Liver (tissue), 9 donors: ENCODE data around the gene CA5A. TPM values are rescaled to one million over a fixed set of nuclear protein-coding genes. Genes with fewer than 3 reads are reported as not detected.

Source experiments
- DNase-seq: peaks from one replicate; pipeline ENCODE4 v3.0.0-alpha.2; 2017; ENCODE audit warnings: low spot score
- H3K27ac ChIP-seq, 2 donors: one replicate each; pipeline ENCODE4 v1.7.0; 2013; ENCODE audit warnings: inconsistent platforms in 2 of 2, low read length in 2 of 2, control low read depth in 1 of 2, low read depth in 1 of 2, mild to moderate bottlenecking in 1 of 2
- H3K27me3 ChIP-seq, 4 donors: one replicate each; pipeline versions ENCODE4 v1.6.1 to v1.7.0; 2013; ENCODE audit warnings: low read length in 3 of 4, inconsistent platforms in 1 of 4, mild to moderate bottlenecking in 1 of 4, moderate library complexity in 1 of 4; ENCODE audit not compliant: control insufficient read depth in 4 of 4, insufficient read depth in 4 of 4
- H3K36me3 ChIP-seq, 4 donors: one replicate each; pipeline versions ENCODE4 v1.6.1 to v1.7.0; 2013; ENCODE audit warnings: low read length in 3 of 4, mild to moderate bottlenecking in 3 of 4, low read depth in 1 of 4, moderate library complexity in 1 of 4; ENCODE audit not compliant: control insufficient read depth in 4 of 4, insufficient read depth in 3 of 4
- H3K4me1 ChIP-seq, 4 donors: one replicate each; pipeline versions ENCODE4 v1.6.1 to v1.7.0; 2013; ENCODE audit warnings: low read length in 3 of 4, mild to moderate bottlenecking in 3 of 4, moderate library complexity in 1 of 4; ENCODE audit not compliant: control insufficient read depth in 4 of 4, insufficient read depth in 4 of 4
- H3K4me3 ChIP-seq, 3 donors: one replicate each; pipeline versions ENCODE4 v1.6.1 to v1.7.0; 2013; ENCODE audit warnings: low read length in 3 of 3, control low read depth in 1 of 3, low read depth in 1 of 3, mild to moderate bottlenecking in 1 of 3
- H3K9ac ChIP-seq, 2 donors: one replicate each; pipeline ENCODE4 v1.7.0; 2013; ENCODE audit warnings: low read length in 2 of 2, mild to moderate bottlenecking in 2 of 2, moderate library complexity in 2 of 2, control low read depth in 1 of 2, low read depth in 1 of 2
- H3K9me3 ChIP-seq, 4 donors: one replicate each; pipeline versions ENCODE4 v1.6.1 to v1.7.0; 2013; ENCODE audit warnings: low read length in 3 of 4; ENCODE audit not compliant: control insufficient read depth in 4 of 4
- ATF3 ChIP-seq: IDR thresholded peaks from 2 replicates; pipeline ENCODE4 v1.6.1; 2016; ENCODE audit warnings: antibody characterized with exemption
- CTCF ChIP-seq: fragments of 150-350 bp; IDR thresholded peaks from 2 replicates; pipeline ENCODE4 v1.5.1; 2017; ENCODE audit warnings: improper control_type of control experiment, low read depth, low read length; ENCODE audit not compliant: missing input control
- EGR1 ChIP-seq, 2 donors: IDR thresholded peaks; 2 replicates each; pipeline ENCODE4 v1.6.1; 2016 to 2018; ENCODE audit warnings: antibody characterized with exemption in 2 of 2, low read depth in 2 of 2
- FOXA1 ChIP-seq: IDR thresholded peaks from 2 replicates; pipeline ENCODE4 v1.6.1; 2016; ENCODE audit warnings: antibody characterized with exemption
- FOXA2 ChIP-seq: IDR thresholded peaks from 2 replicates; pipeline ENCODE4 v1.6.1; 2016; ENCODE audit warnings: antibody characterized with exemption
- GABPA ChIP-seq, 2 donors: IDR thresholded peaks in 1 of 2; conservative IDR thresholded peaks in 1 of 2; 2 replicates each; pipeline ENCODE4 v1.6.1; 2016; ENCODE audit warnings: antibody characterized with exemption in 2 of 2, mild to moderate bottlenecking in 1 of 2, moderate library complexity in 1 of 2
- HNF4A ChIP-seq, 2 donors: conservative IDR thresholded peaks; 2 replicates each; pipeline ENCODE4 v1.6.1; 2016; ENCODE audit warnings: antibody characterized with exemption in 2 of 2, mild to moderate bottlenecking in 2 of 2
- HNF4G ChIP-seq: IDR thresholded peaks from 2 replicates; pipeline ENCODE4 v1.6.1; 2016; ENCODE audit warnings: antibody characterized with exemption
- JUND ChIP-seq, 2 donors: IDR thresholded peaks; 2 replicates each; pipeline ENCODE4 v1.6.1; 2016; ENCODE audit warnings: antibody characterized with exemption in 2 of 2
- MAX ChIP-seq: IDR thresholded peaks from 2 replicates; pipeline ENCODE4 v1.6.1; 2016; ENCODE audit warnings: antibody characterized with exemption
- NR2F2 ChIP-seq: IDR thresholded peaks from 2 replicates; pipeline ENCODE4 v1.6.1; 2016; ENCODE audit warnings: antibody characterized with exemption
- RAD21 ChIP-seq, 2 donors: IDR thresholded peaks; 2 replicates each; pipeline ENCODE4 v1.6.1; 2016; ENCODE audit warnings: antibody characterized with exemption in 2 of 2, mild to moderate bottlenecking in 2 of 2
- RXRA ChIP-seq, 2 donors: IDR thresholded peaks; 2 replicates each; pipeline ENCODE4 v1.6.1; 2017 to 2018; ENCODE audit warnings: antibody characterized with exemption in 2 of 2, mild to moderate bottlenecking in 1 of 2
- SP1 ChIP-seq: IDR thresholded peaks from 2 replicates; pipeline ENCODE4 v1.6.1; 2018; ENCODE audit warnings: antibody characterized with exemption, mild to moderate bottlenecking
- TAF1 ChIP-seq: conservative IDR thresholded peaks from 2 replicates; pipeline ENCODE4 v1.6.1; 2016; ENCODE audit warnings: antibody characterized with exemption, mild to moderate bottlenecking
- YY1 ChIP-seq: IDR thresholded peaks from 2 replicates; pipeline ENCODE4 v1.6.1; 2016; ENCODE audit warnings: antibody characterized with exemption, mild to moderate bottlenecking
- ZBTB33 ChIP-seq: IDR thresholded peaks from 2 replicates; pipeline ENCODE4 v1.6.1; 2016; ENCODE audit warnings: antibody characterized with exemption
- WGBS: extraction: QIAGEN DNeasy Blood & Tissue Kit; methylation state at CpG from one replicate; pipeline ENCODE4 v1.1.7; 2013; 5-methylcytosine and 5-hydroxymethylcytosine counted together
- polyA plus RNA-seq, 2 donors: library from polyadenylated mRNA; stranded (reverse) in 1 of 2; unstranded in 1 of 2; fragments of 200-250 nt in 1 of 2; fragments of >200 nt in 1 of 2; fragmentation: Nextera tagmentation in 1 of 2; extraction: Ambion mirVana in 1 of 2; gene quantifications; one replicate each; pipeline versions ENCODE4 v1.2.1 to v1.2.3, GENCODE V29; 2013 to 2015
- total RNA-seq, 2 donors: library from RNA; depleted of rRNA; stranded (reverse); fragments of >200 nt; gene quantifications; one replicate each; pipeline ENCODE4 v1.2.3, GENCODE V29; 2014
- donor health status: healthy.
- donor health status: healthy.
- donor health status: healthy.
- donor health status: healthy.
- donor health status: healthy.

CA5A gene
- total and polyA plus RNA-seq, 4 donors, result 12.3 to 66.8 (median 33.6) TPM

GRCh38 chr16:87930456-87930855 is 5.9 kb downstream of the CA5A start:
- no peaks in the 10 kb centered on the region for H3K9me3 ChIP-seq
- H3K4me1 ChIP-seq, result peaks cover 4 to 36% (median 21%) of the 10 kb centered on the region in 4 donors
- TF ChIP-seq RAD21 (IDR thresholded peaks at IDR 0.05) (peak in 1 of 2 donors; percentile 15), FOXA2 (no peak), TAF1 (no peak)
- H3K27me3 ChIP-seq, result no peaks in the 10 kb centered on the region
- WGBS, result 71% methylated on average over 11 of the region's 11 CpGs
- peaks cover 0 to 10% (median 3%) of the 10 kb centered on the region in 4 donors for H3K36me3 ChIP-seq
- no peak overlapping the region for H3K9ac ChIP-seq
- H3K27ac ChIP-seq, result no peak overlapping the region
- H3K4me3 ChIP-seq, result no peak overlapping the region
- DNase-seq, result no peak

GRCh38 chr16:87929986-87930385 is 6.3 kb downstream of the CA5A start:
- Histone ChIP-seq H3K36me3 (peaks cover 3 to 15% (median 7%) of the 10 kb centered on the region in 4 donors), H3K27ac (no peak overlapping the region), H3K9me3 (no peaks in the 10 kb centered on the region), H3K27me3 (no peaks in the 10 kb centered on the region), H3K9ac (no peak overlapping the region), H3K4me1 (peaks cover 4 to 36% (median 21%) of the 10 kb centered on the region in 4 donors), H3K4me3 (no peak overlapping the region)
- 77% methylated on average over 7 of the region's 7 CpGs for WGBS
- TF ChIP-seq FOXA2 (no peak), GABPA (IDR thresholded peaks at IDR 0.05 in 1 of 2, conservative IDR thresholded peaks at IDR 0.05 in 1 of 2) (no peak), ATF3 (no peak), MAX (no peak), TAF1 (no peak), RAD21 (IDR thresholded peaks at IDR 0.05) (no peak), JUND (IDR thresholded peaks at IDR 0.05) (no peak), HNF4A (conservative IDR thresholded peaks at IDR 0.05) (no peak), ZBTB33 (no peak), FOXA1 (no peak), YY1 (no peak), CTCF (no peak), EGR1 (IDR thresholded peaks at IDR 0.05; ENCODE audit: low read depth in 2 of 2) (no peak)
- no peak for DNase-seq

GRCh38 chr16:87927195-87927562 is 9.2 kb downstream of the CA5A start:
- 60% methylated on average over 4 of the region's 4 CpGs for WGBS
- Histone ChIP-seq H3K9ac (no peak overlapping the region), H3K36me3 (peaks cover 3 to 28% (median 11%) of the 10 kb centered on the region in 4 donors), H3K9me3 (no peaks in the 10 kb centered on the region), H3K27me3 (no peaks in the 10 kb centered on the region), H3K4me3 (no peak overlapping the region), H3K4me1 (peaks cover 12 to 39% (median 29%) of the 10 kb centered on the region in 4 donors), H3K27ac (no peak overlapping the region)
- DNase-seq, result no peak
- TF ChIP-seq HNF4A (conservative IDR thresholded peaks at IDR 0.05) (no peak), ZBTB33 (no peak), MAX (no peak), SP1 (no peak), TAF1 (no peak), HNF4G (no peak), ATF3 (no peak), EGR1 (IDR thresholded peaks at IDR 0.05; ENCODE audit: low read depth in 2 of 2) (no peak), FOXA2 (no peak), YY1 (no peak), FOXA1 (no peak), NR2F2 (no peak), GABPA (IDR thresholded peaks at IDR 0.05 in 1 of 2, conservative IDR thresholded peaks at IDR 0.05 in 1 of 2) (no peak), CTCF (no peak), RAD21 (IDR thresholded peaks at IDR 0.05) (no peak), RXRA (IDR thresholded peaks at IDR 0.05) (no peak)
